ENCODE results near the gene CDH12.

CDH12 gene

DNA sequence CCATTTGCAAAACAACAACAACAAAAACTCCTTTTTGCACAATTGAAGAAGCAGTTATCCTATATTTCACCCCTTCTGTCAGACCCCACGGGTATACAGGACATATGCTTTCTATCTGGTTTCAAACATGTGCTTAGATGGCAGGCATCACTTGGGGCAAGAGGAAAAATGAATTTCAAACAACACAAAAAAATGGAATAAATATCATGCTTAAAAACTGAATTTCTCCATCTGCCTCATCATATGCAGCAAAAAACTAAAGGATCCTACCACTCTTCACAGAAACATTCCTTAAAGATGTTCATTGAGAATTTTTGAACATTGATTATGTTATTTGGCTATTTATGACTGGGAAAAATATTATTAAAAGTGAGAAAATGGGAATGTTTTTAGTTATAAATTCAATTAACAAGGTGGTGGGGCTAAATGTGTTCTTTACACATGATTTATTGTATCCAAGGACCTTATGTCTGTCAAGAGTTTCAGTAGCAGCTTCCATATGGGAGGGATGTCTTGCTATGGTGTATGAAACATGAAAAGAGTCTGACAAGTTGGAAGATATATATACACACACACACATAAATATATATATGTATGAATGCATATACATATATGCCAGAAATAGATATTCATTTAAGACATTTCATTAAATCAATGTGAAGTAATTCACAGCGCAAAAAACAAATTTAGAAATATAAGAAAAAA lies 358.0 kb downstream of the CDH12 start:
- Histone ChIP-seq H3K4me1 (no peaks in the 10 kb centered on the region), H3K36me3 (no peaks in the 10 kb centered on the region), H3K27me3 (no peaks in the 10 kb centered on the region), H3K9me3 (no peaks in the 10 kb centered on the region), H3K4me3 (ENCODE audit: low read depth, low read length) (no peak overlapping the region)
- no peak for TF ChIP-seq CTCF (IDR thresholded peaks at IDR 0.05; ENCODE audit: low read depth, low read length)
- DNase-seq = no peak

- Histone ChIP-seq H3K9me3 (no peaks in the 10 kb centered on the region), H3K4me1 (no peaks in the 10 kb centered on the region), H3K4me3 (ENCODE audit: low read depth, low read length) (no peak overlapping the region), H3K36me3 (no peaks in the 10 kb centered on the region), H3K27me3 (no peaks in the 10 kb centered on the region)
- no peak for DNase-seq
- no peak for TF ChIP-seq CTCF (IDR thresholded peaks at IDR 0.05; ENCODE audit: low read depth, low read length)
Measured at GRCh38 chr5:22488427-22488826, 364.7 kb downstream of the CDH12 start.

- TF ChIP-seq CTCF (IDR thresholded peaks at IDR 0.05; ENCODE audit: low read depth, low read length) = no peak
- Histone ChIP-seq H3K4me1 (no peaks in the 10 kb centered on the region; the same call in 1 of the 2 replicates), H3K9me3 (no peaks in the 10 kb centered on the region), H3K36me3 (no peaks in the 10 kb centered on the region), H3K27me3 (no peaks in the 10 kb centered on the region), H3K4me3 (ENCODE audit: low read depth, low read length) (no peak overlapping the region)
- DNase-seq = no peak
Measured at GRCh38 chr5:22480305-22480704, 372.8 kb downstream of the CDH12 start.

GRCh38 chr5:22473886-22474285 lies 379.3 kb downstream of the CDH12 start:
- Histone ChIP-seq H3K4me1 (no peaks in the 10 kb centered on the region; the same call in 1 of the 2 replicates), H3K9me3 (no peaks in the 10 kb centered on the region), H3K27me3 (no peaks in the 10 kb centered on the region), H3K36me3 (no peaks in the 10 kb centered on the region), H3K4me3 (ENCODE audit: low read depth, low read length) (no peak overlapping the region)
- TF ChIP-seq CTCF (IDR thresholded peaks at IDR 0.05; ENCODE audit: low read depth, low read length) = no peak
- no peak for DNase-seq

- H3K4me3 ChIP-seq (ENCODE audit: low read depth, low read length) = no peak overlapping the region
- DNase-seq = no peak
- TF ChIP-seq CTCF (IDR thresholded peaks at IDR 0.05; ENCODE audit: low read depth, low read length) = no peak
Measured at GRCh38 chr5:22471154-22471553, 382.0 kb downstream of the CDH12 start.

DNA sequence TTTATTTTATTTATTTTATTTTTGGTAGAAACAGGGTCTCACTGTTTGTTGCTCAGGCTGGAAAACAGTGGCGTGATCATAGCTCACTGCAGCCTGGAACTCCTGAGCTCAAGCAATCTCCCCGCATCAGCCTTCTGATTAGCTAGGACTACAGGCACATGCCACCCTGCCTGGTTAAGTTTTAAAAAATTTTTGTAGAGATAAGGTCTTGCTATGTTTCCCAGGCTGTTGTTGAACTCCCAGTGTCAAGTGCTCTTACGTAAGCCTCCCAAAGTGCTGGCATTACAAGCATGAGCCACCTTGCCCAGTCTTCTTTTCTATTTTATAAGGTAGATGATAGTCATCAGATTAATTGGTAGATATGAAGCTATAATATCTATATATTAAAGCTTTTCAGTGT lies 382.7 kb downstream of the CDH12 start:
- TF ChIP-seq CTCF (IDR thresholded peaks at IDR 0.05; ENCODE audit: low read depth, low read length) = no peak
- Histone ChIP-seq H3K4me3 (ENCODE audit: low read depth, low read length) (no peak overlapping the region), H3K4me1 (no peaks in the 10 kb centered on the region), H3K36me3 (no peaks in the 10 kb centered on the region), H3K9me3 (no peaks in the 10 kb centered on the region), H3K27me3 (no peaks in the 10 kb centered on the region)
- DNase-seq = no peak

More at GRCh38 chr5:22471154-22471553, 382.0 kb downstream of the CDH12 start:
- Histone ChIP-seq H3K36me3 (no peaks in the 10 kb centered on the region), H3K4me1 (no peaks in the 10 kb centered on the region), H3K9me3 (no peaks in the 10 kb centered on the region), H3K27me3 (no peaks in the 10 kb centered on the region)

Measured in BE2C (cell line).